Body of pancreas (tissue), 4 donors: ENCODE data around the gene SH3RF2. TPM values are rescaled to one million over a fixed set of nuclear protein-coding genes. Genes with fewer than 3 reads are reported as not detected.

Experiments
- ATAC-seq: fragments of 150-250 bp; one replicate; pipeline ENCODE4 v1.9.1; 2016
- DNase-seq, 4 donors: peaks; one replicate each; pipeline ENCODE4 v3.0.0-alpha.2; 2019
- H3K27ac ChIP-seq, 4 donors: fragments of 200-600 bp; sonication (generic); 1 replicate in 3 of 4; 2 replicates in 1 of 4; pipeline versions ENCODE4 v1.5.1 to v1.6.1; 2016 to 2019; ENCODE audit warnings: mild to moderate bottlenecking in 1 of 4, mixed read lengths in 1 of 4, moderate library complexity in 1 of 4
- H3K27me3 ChIP-seq, 2 donors: fragments of 200-600 bp; sonication (generic); one replicate each; pipeline ENCODE4 v1.6.0; 2016; ENCODE audit warnings: mild to moderate bottlenecking in 1 of 2
- H3K36me3 ChIP-seq, 2 donors: fragments of 200-600 bp; sonication (generic); replicated peaks in 1 of 2; 2 replicates each; pipeline ENCODE4 v1.5.1; 2016; ENCODE audit warnings: low read depth in 2 of 2; ENCODE audit not compliant: insufficient read depth in 1 of 2
- H3K4me1 ChIP-seq: fragments of 200-600 bp; sonication (generic); one replicate; pipeline ENCODE4 v1.6.0; 2016
- H3K4me3 ChIP-seq, 2 donors: fragments of 200-600 bp; sonication (generic); 1 replicate in 1 of 2; 2 replicates in 1 of 2; pipeline ENCODE4 v1.5.1; 2016 to 2019
- H3K9me3 ChIP-seq, 3 donors: fragments of 200-600 bp; sonication (generic); 1 replicate in 2 of 3; 2 replicates in 1 of 3; pipeline ENCODE4 v1.5.1; 2016
- POLR2A ChIP-seq, 3 donors: fragments of 450-650 bp; IDR thresholded peaks; one replicate each; pipeline ENCODE4 v1.6.1; 2016; ENCODE audit warnings: antibody characterized with exemption in 3 of 3, mild to moderate bottlenecking in 2 of 3
- WGBS, 2 donors: methylation state at CpG; one replicate each; pipeline ENCODE4 v1.1.5; 2017; 5-methylcytosine and 5-hydroxymethylcytosine counted together
- intact Hi-C: fragments of 100-400 bp; cut with DNase I; formaldehyde crosslinking; loops from one replicate; pipeline ENCODE4 v1.15.1; 2023
- total RNA-seq, 2 donors: library from RNA; depleted of rRNA; stranded (reverse); fragments of >200 nt; gene quantifications; one replicate each; pipeline ENCODE4 v1.1.0, GENCODE V29; 2016
- TF ChIP-seq, protein P1 (sequence below), 7 experiments: fragments of 450-650 bp in 4 of 7; fragments of 200-600 bp in 3 of 7; sonication (generic) in 3 of 7; IDR thresholded peaks; one replicate each; pipeline ENCODE4 v1.5.1; 2016 to 2019; ENCODE audit warnings: antibody characterized with exemption in 7 of 7

Gene SH3RF2
- total RNA-seq, 2 donors from 2014 or later, result 14.8 to 25.7 TPM

DNA sequence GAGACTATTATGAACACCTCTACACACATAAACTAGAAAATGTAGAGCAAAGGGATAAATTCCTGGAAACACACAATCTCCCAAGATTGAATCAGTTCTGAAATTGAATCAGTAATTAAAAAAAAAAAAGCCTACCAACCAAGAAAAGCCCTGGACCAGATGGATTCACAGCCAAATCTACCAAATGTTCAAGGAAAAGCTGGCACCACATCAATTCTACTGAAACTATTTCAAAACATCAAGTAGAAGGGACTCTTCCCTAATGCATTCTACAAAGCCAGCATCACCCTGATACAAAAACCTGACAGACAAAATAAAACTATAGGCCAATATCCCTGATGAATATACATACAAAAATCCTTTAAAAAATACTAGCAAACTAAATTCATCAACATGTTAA is 38.2 kb upstream of the SH3RF2 start:
- ATAC-seq, result no peak
- no peak overlapping the region for H3K27ac ChIP-seq
- intact Hi-C loops, result no loop called here
- H3K36me3 ChIP-seq, result no peaks in the 10 kb centered on the region
- no peaks in the 10 kb centered on the region for H3K9me3 ChIP-seq
- no peak for DNase-seq
- no peaks in the 10 kb centered on the region for H3K27me3 ChIP-seq
- TF ChIP-seq, protein P1, sequence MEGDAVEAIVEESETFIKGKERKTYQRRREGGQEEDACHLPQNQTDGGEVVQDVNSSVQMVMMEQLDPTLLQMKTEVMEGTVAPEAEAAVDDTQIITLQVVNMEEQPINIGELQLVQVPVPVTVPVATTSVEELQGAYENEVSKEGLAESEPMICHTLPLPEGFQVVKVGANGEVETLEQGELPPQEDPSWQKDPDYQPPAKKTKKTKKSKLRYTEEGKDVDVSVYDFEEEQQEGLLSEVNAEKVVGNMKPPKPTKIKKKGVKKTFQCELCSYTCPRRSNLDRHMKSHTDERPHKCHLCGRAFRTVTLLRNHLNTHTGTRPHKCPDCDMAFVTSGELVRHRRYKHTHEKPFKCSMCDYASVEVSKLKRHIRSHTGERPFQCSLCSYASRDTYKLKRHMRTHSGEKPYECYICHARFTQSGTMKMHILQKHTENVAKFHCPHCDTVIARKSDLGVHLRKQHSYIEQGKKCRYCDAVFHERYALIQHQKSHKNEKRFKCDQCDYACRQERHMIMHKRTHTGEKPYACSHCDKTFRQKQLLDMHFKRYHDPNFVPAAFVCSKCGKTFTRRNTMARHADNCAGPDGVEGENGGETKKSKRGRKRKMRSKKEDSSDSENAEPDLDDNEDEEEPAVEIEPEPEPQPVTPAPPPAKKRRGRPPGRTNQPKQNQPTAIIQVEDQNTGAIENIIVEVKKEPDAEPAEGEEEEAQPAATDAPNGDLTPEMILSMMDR (IDR thresholded peaks at IDR 0.05), result no peak
- no peaks in the 10 kb centered on the region for H3K4me1 ChIP-seq
- H3K4me3 ChIP-seq, result no peak overlapping the region

- intact Hi-C loops, result no loop called here
- Histone ChIP-seq H3K27ac (no peak overlapping the region), H3K9me3 (no peaks in the 10 kb centered on the region), H3K27me3 (no peaks in the 10 kb centered on the region), H3K4me3 (no peak overlapping the region), H3K36me3 (no peaks in the 10 kb centered on the region), H3K4me1 (peaks cover 4% of the 10 kb centered on the region)
- ATAC-seq, result no peak
- 74 to 87% methylated on average over 1 of the region's 1 CpG for WGBS, 2 donors
- DNase-seq, result no peak
- no peak for TF ChIP-seq POLR2A (IDR thresholded peaks at IDR 0.05)
- TF ChIP-seq, protein P1 (IDR thresholded peaks at IDR 0.05), result no peak
These were observed 34.0 kb upstream of the SH3RF2 start for GRCh38 chr5:145902421-145902820.

- Histone ChIP-seq H3K4me3 (no peak overlapping the region), H3K9me3 (no peaks in the 10 kb centered on the region), H3K4me1 (peaks cover 4% of the 10 kb centered on the region), H3K27ac (no peak overlapping the region), H3K36me3 (no peaks in the 10 kb centered on the region), H3K27me3 (no peaks in the 10 kb centered on the region)
- WGBS, 2 donors, result 83 to 90% methylated on average over 3 of the region's 3 CpGs
- ATAC-seq (no peak), DNase-seq (no peak)
- TF ChIP-seq, protein P1 (IDR thresholded peaks at IDR 0.05), result peak in 2 of 7 experiments; percentile 16 to 18
- no peak for TF ChIP-seq POLR2A (IDR thresholded peaks at IDR 0.05)
- intact Hi-C loops, result no loop called here
These were observed 33.3 kb upstream of the SH3RF2 start for GRCh38 chr5:145903113-145903512.

- TF ChIP-seq, protein P1 (IDR thresholded peaks at IDR 0.05), result no peak
- no peaks in the 10 kb centered on the region for H3K27me3 ChIP-seq
- H3K4me3 ChIP-seq, result no peak overlapping the region
- H3K4me1 ChIP-seq, result peaks cover 4% of the 10 kb centered on the region
- intact Hi-C loops, result no loop called here
- no peak for ATAC-seq
- WGBS, 2 donors, result 75 to 94% methylated on average over 3 of the region's 3 CpGs
- H3K27ac ChIP-seq, result no peak overlapping the region
- no peak for DNase-seq
- H3K36me3 ChIP-seq, result no peaks in the 10 kb centered on the region
- H3K9me3 ChIP-seq, result no peaks in the 10 kb centered on the region
These were observed 32.5 kb upstream of the SH3RF2 start for GRCh38 chr5:145903867-145904266.

- intact Hi-C loops, result no loop called here
- ATAC-seq, result no peak
These were observed 31.6 kb upstream of the SH3RF2 start for GRCh38 chr5:145904743-145905142.

More at GRCh38 chr5:145904743-145905142, 31.6 kb upstream of the SH3RF2 start:
- Histone ChIP-seq H3K4me1 (peaks cover 4% of the 10 kb centered on the region), H3K27ac (no peak overlapping the region), H3K4me3 (no peak overlapping the region), H3K27me3 (no peaks in the 10 kb centered on the region), H3K36me3 (no peaks in the 10 kb centered on the region), H3K9me3 (no peaks in the 10 kb centered on the region)
- DNase-seq, result no peak
- TF ChIP-seq, protein P1 (IDR thresholded peaks at IDR 0.05), result no peak
- no peak for TF ChIP-seq POLR2A (IDR thresholded peaks at IDR 0.05)
- 73 to 74% methylated on average over 5 of the region's 5 CpGs for WGBS, 2 donors
